ENCODE measurements around the gene ST6GALNAC4. TPM values are rescaled to one million over a fixed set of nuclear protein-coding genes. Genes with fewer than 3 reads are reported as not detected.
A peak's percentile ranks its signal among the peaks of the same experiment; 100 is the strongest.

The ST6GALNAC4 gene
- polyA plus RNA-seq, 3 donors = 8.9 to 14.0 (median 10.3) TPM

- intact Hi-C loops (cut with micrococcal nuclease) = loop anchor here in 1 of 2 donors (5.0 kb wide), 1 partner anchor 42 kb away; no protein-coding TSS in a partner anchor
- Mint-ChIP-seq H3K9me3 (peaks cover 0 to 5% (median 0%) of the 10 kb centered on the region in 7 donors), H3K27ac (no peak overlapping the region), H3K4me1 (peaks cover 15% of the 10 kb centered on the region), H3K27me3 (ENCODE audit: low read depth in 3 of 3) (peaks cover 18 to 30% (median 18%) of the 10 kb centered on the region in 3 donors), H3K36me3 (no peaks in the 10 kb centered on the region), H3K4me3 (no peak overlapping the region)
- Histone ChIP-seq H4K20me1 (ENCODE audit: insufficient read depth, low read length) (no peaks in the 10 kb centered on the region), H3K79me2 (ENCODE audit: insufficient read depth, low read length) (no peaks in the 10 kb centered on the region), H3K9me3 (replicated peaks in 1 of 2; ENCODE audit: control insufficient read depth in 1 of 2, insufficient read depth in 1 of 2, low read length in 2 of 2) (no peaks in the 10 kb centered on the region), H3K27me3 (ENCODE audit: control insufficient read depth in 2 of 2, insufficient read depth in 2 of 2, low read length in 2 of 2) (peaks cover 6 to 20% of the 10 kb centered on the region in 2 donors), H3K36me3 (replicated peaks in 1 of 2; ENCODE audit: control insufficient read depth in 1 of 2, insufficient read depth in 2 of 2, low read length in 2 of 2) (no peaks in the 10 kb centered on the region), H3K9ac (ENCODE audit: insufficient read depth, low read length, poor library complexity, severe bottlenecking) (no peak overlapping the region), H3K4me3 (replicated peaks in 1 of 3; ENCODE audit: low read depth in 2 of 3, low read length in 3 of 3) (no peak overlapping the region), H2AFZ (ENCODE audit: insufficient read depth, low read depth, low read length, poor library complexity, severe bottlenecking) (no peak overlapping the region), H3K27ac (ENCODE audit: low read depth in 1 of 2, low read length in 2 of 2) (no peak overlapping the region), H3K4me2 (replicated peaks; ENCODE audit: extremely low read depth, low read length, poor library complexity, severe bottlenecking) (no peak overlapping the region), H3K4me1 (ENCODE audit: control insufficient read depth in 1 of 2, insufficient read depth in 2 of 2, low read length in 2 of 2) (peaks cover 3 to 10% of the 10 kb centered on the region in 2 donors)
- WGBS (ENCODE audit: insufficient coverage) = no CpG with 5 or more reads among the region's 8 CpGs
- no peak for DNase-seq
- no peak for TF ChIP-seq CTCF (IDR thresholded peaks at IDR 0.05)
Measured at GRCh38 chr9:127880143-127880542, 36.7 kb downstream of the ST6GALNAC4 start.

GRCh38 chr9:127878652-127879390 lies 38.0 kb downstream of the ST6GALNAC4 start:
- H2AFZ ChIP-seq (ENCODE audit: insufficient read depth, low read depth, low read length, poor library complexity, severe bottlenecking) = no peak overlapping the region
- intact Hi-C loops (cut with micrococcal nuclease) = loop anchor here in 1 of 2 donors (10.0 kb wide), 1 partner anchor 374 kb away; no protein-coding TSS in a partner anchor
- TF ChIP-seq CTCF (IDR thresholded peaks at IDR 0.05) = no peak

More at GRCh38 chr9:127878652-127879390, 38.0 kb downstream of the ST6GALNAC4 start:
- Histone ChIP-seq H3K4me2 (replicated peaks; ENCODE audit: extremely low read depth, low read length, poor library complexity, severe bottlenecking) (no peak overlapping the region), H3K4me1 (ENCODE audit: control insufficient read depth in 1 of 2, insufficient read depth in 2 of 2, low read length in 2 of 2) (peaks cover 3 to 10% of the 10 kb centered on the region in 2 donors), H3K4me3 (replicated peaks in 1 of 3; ENCODE audit: low read depth in 2 of 3, low read length in 3 of 3) (no peak overlapping the region), H3K79me2 (ENCODE audit: insufficient read depth, low read length) (no peaks in the 10 kb centered on the region), H3K27ac (ENCODE audit: low read depth in 1 of 2, low read length in 2 of 2) (no peak overlapping the region), H3K9ac (ENCODE audit: insufficient read depth, low read length, poor library complexity, severe bottlenecking) (no peak overlapping the region), H3K27me3 (ENCODE audit: control insufficient read depth in 2 of 2, insufficient read depth in 2 of 2, low read length in 2 of 2) (peaks cover 6 to 20% of the 10 kb centered on the region in 2 donors), H3K9me3 (replicated peaks in 1 of 2; ENCODE audit: control insufficient read depth in 1 of 2, insufficient read depth in 1 of 2, low read length in 2 of 2) (no peaks in the 10 kb centered on the region), H3K36me3 (replicated peaks in 1 of 2; ENCODE audit: control insufficient read depth in 1 of 2, insufficient read depth in 2 of 2, low read length in 2 of 2) (no peaks in the 10 kb centered on the region), H4K20me1 (ENCODE audit: insufficient read depth, low read length) (no peaks in the 10 kb centered on the region)
- no peaks in the 10 kb centered on the region for H3K36me3 Mint-ChIP-seq
- H3K4me3 Mint-ChIP-seq = peak overlapping the region in 1 of 2 donors; percentile 82
- H3K27me3 Mint-ChIP-seq (ENCODE audit: low read depth in 3 of 3) = peaks cover 16 to 25% (median 18%) of the 10 kb centered on the region in 3 donors
- peaks cover 0 to 5% (median 0%) of the 10 kb centered on the region in 7 donors for H3K9me3 Mint-ChIP-seq
- H3K4me1 Mint-ChIP-seq = peaks cover 11% of the 10 kb centered on the region
- WGBS (ENCODE audit: insufficient coverage) = 72% methylated on average over 5 of the region's 8 CpGs
- peak overlapping the region in 1 of 7 donors; percentile 54 for H3K27ac Mint-ChIP-seq
- DNase-seq = no peak
